Natural killer cell treated with Interleukin-12 subunit alpha and Interleukin-12 subunit beta and Interleukin-15 and Interleukin-18, amount 100 ng/mL, for 72 hours (primary cell): ENCODE measurements around the gene GALNS. TPM values are rescaled to one million over a fixed set of nuclear protein-coding genes. Genes with fewer than 3 reads are reported as not detected.

Experiments used
- ATAC-seq, 2 donors: fragments of 150-1000 bp; cut with Tn5 transposase in 1 of 2; sonication (Bioruptor Pico), chemical (Tn5 transposase) in 1 of 2; 2 replicates each; pipeline ENCODE4 v1.10.0; 2021
- DNase-seq: peaks from one replicate; pipeline ENCODE4 v3.0.0; 2022; ENCODE audit warnings: low spot score
- H3K27ac Mint-ChIP-seq, 2 donors: 1 replicate in 1 of 2; 2 replicates in 1 of 2; pipeline ENCODE4 v1.8.0; 2022; ENCODE audit warnings: mixed read lengths in 2 of 2, mild to moderate bottlenecking in 1 of 2, moderate library complexity in 1 of 2
- H3K27me3 Mint-ChIP-seq, 2 donors: 1 replicate in 1 of 2; 2 replicates in 1 of 2; pipeline ENCODE4 v1.8.0; 2022; ENCODE audit warnings: mixed read lengths in 2 of 2
- H3K36me3 Mint-ChIP-seq: one replicate; pipeline ENCODE4 v1.8.0; 2022; ENCODE audit warnings: mixed read lengths
- H3K4me1 Mint-ChIP-seq, 2 donors: 1 replicate in 1 of 2; 2 replicates in 1 of 2; pipeline ENCODE4 v1.8.0; 2022; ENCODE audit warnings: low read depth in 2 of 2, mixed read lengths in 2 of 2, mild to moderate bottlenecking in 1 of 2
- H3K4me3 Mint-ChIP-seq: one replicate; pipeline ENCODE4 v1.8.0; 2022; ENCODE audit warnings: mixed read lengths
- H3K9me3 Mint-ChIP-seq: 2 replicates; pipeline ENCODE4 v1.8.0; 2022; ENCODE audit warnings: mixed read lengths
- total RNA-seq, 2 donors: library from RNA; stranded (reverse); gene quantifications; one replicate each; pipeline ENCODE4 v1.2.3, GENCODE V29; 2022

GALNS gene
- total RNA-seq, 2 donors from 2014 or later: 27.3 to 46.3 TPM

- Mint-ChIP-seq H3K4me3 (no peak overlapping the region), H3K36me3 (no peaks in the 10 kb centered on the region), H3K27me3 (no peaks in the 10 kb centered on the region), H3K27ac (no peak overlapping the region), H3K9me3 (no peaks in the 10 kb centered on the region), H3K4me1 (peaks cover 0 to 5% of the 10 kb centered on the region in 2 donors)
- no peak for DNase-seq
- ATAC-seq: no peak
Measured at GRCh38 chr16:88883946-88884345, 27.2 kb upstream of the GALNS start.

- Mint-ChIP-seq H3K27ac (no peak overlapping the region), H3K9me3 (no peaks in the 10 kb centered on the region), H3K4me3 (no peak overlapping the region), H3K27me3 (no peaks in the 10 kb centered on the region), H3K4me1 (peaks cover 0 to 5% of the 10 kb centered on the region in 2 donors), H3K36me3 (no peaks in the 10 kb centered on the region)
- ATAC-seq (no peak), DNase-seq (no peak)
Measured at GRCh38 chr16:88883117-88883895, 26.6 kb upstream of the GALNS start.

GRCh38 chr16:88882358-88883030 lies 25.7 kb upstream of the GALNS start:
- ATAC-seq (no peak), DNase-seq (no peak)
- Mint-ChIP-seq H3K36me3 (no peaks in the 10 kb centered on the region), H3K27me3 (no peaks in the 10 kb centered on the region), H3K4me3 (no peak overlapping the region), H3K27ac (no peak overlapping the region), H3K9me3 (no peaks in the 10 kb centered on the region), H3K4me1 (peaks cover 0 to 5% of the 10 kb centered on the region in 2 donors)

DNA sequence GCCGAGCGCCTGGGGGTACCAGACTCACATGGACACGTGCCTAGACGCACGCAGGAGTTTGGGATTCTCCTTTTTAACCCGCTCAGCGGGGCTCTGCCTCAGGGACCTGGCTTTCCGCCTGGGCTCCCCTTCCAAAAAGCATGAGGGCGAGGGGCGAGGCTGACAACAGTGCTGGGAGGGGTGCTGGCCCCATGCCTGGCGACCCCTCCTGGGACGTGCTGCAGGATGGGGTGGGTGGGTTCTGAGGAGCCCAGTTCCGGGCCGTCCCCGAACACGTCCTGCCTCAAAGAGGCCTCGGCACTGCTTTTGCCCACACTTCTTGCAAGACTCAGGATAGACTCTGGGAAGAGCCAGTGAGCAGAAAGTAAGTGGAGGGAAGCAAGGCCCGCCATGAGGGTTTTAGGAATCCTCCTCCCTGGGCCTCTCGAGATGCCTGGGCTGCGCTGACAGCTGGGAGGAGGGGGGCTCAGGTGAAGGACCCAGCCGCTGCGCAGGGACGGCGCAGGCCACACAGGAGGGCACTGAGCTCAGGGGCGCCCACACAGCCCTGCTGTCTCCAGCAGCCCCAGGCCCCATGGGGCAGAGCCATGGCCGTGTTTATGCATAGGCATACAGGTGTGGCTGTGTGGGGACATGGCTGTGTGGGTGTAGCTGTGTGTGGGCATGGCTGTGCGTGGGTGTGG lies 25.1 kb upstream of the GALNS start:
- Mint-ChIP-seq H3K36me3 (no peaks in the 10 kb centered on the region), H3K4me1 (peaks cover 0 to 5% of the 10 kb centered on the region in 2 donors), H3K27me3 (no peaks in the 10 kb centered on the region), H3K4me3 (no peak overlapping the region), H3K27ac (no peak overlapping the region), H3K9me3 (no peaks in the 10 kb centered on the region)
- no peak for ATAC-seq
- DNase-seq: no peak

GRCh38 chr16:88881007-88881615 lies 24.4 kb upstream of the GALNS start:
- no peak for ATAC-seq
- no peak for DNase-seq
- Mint-ChIP-seq H3K4me3 (no peak overlapping the region), H3K9me3 (no peaks in the 10 kb centered on the region), H3K4me1 (peaks cover 0 to 5% of the 10 kb centered on the region in 2 donors), H3K27ac (no peak overlapping the region), H3K27me3 (no peaks in the 10 kb centered on the region), H3K36me3 (no peaks in the 10 kb centered on the region)

- H3K4me3 Mint-ChIP-seq: no peak overlapping the region
- H3K36me3 Mint-ChIP-seq: no peaks in the 10 kb centered on the region
- no peak overlapping the region for H3K27ac Mint-ChIP-seq
- H3K9me3 Mint-ChIP-seq: no peaks in the 10 kb centered on the region
- DNase-seq (no peak), ATAC-seq (no peak)
- peaks cover 0 to 5% of the 10 kb centered on the region in 2 donors for H3K4me1 Mint-ChIP-seq
- no peaks in the 10 kb centered on the region for H3K27me3 Mint-ChIP-seq
Measured at GRCh38 chr16:88880226-88881006, 23.7 kb upstream of the GALNS start.

- ATAC-seq: no peak
- Mint-ChIP-seq H3K36me3 (no peaks in the 10 kb centered on the region), H3K4me3 (no peak overlapping the region), H3K9me3 (no peaks in the 10 kb centered on the region), H3K27ac (no peak overlapping the region), H3K4me1 (peaks cover 0 to 5% of the 10 kb centered on the region in 2 donors), H3K27me3 (no peaks in the 10 kb centered on the region)
- no peak for DNase-seq
Measured at GRCh38 chr16:88879788-88880055, 23.0 kb upstream of the GALNS start.

DNA sequence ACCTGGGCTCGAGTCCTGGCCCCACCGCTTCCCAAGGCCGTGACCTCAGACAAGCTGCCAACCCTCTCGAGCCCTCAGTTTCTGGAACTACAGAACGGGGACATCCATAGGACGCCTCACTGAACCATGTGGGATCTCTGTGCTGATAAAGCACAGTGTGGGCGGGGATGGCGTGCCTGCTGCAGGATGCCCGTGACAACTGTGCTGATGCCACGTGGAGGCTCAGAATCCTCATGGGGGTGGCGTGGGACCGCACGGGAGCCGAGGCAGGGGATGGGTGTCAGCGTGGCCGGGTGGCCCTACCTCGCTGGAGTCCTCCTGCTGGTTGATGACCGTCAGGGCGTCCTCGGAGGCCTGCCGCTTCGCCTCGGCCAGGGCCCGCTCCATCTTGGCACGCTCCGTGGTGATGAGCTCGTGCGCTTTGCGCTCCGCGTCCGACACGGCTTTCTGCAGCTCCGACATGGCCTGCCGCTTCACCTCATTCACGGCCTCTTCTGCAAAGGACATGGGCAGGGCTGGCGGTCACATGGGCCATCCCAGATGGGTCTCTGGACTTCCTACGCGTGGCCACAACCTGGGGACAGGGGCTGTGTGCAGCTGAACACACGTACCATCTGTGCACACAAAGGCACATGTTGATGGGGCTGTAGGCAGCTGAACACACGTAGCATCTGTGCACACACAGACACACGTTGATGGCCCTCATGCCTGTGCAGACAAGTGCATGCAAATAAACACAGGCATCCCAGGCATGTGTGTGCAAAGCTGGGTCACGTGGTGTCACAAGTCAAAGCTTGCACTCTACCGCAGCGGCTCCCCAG lies 22.4 kb upstream of the GALNS start:
- no peak for DNase-seq
- H3K4me3 Mint-ChIP-seq: no peak overlapping the region
- peaks cover 0 to 5% of the 10 kb centered on the region in 2 donors for H3K4me1 Mint-ChIP-seq
- no peak overlapping the region for H3K27ac Mint-ChIP-seq
- no peaks in the 10 kb centered on the region for H3K27me3 Mint-ChIP-seq
- H3K9me3 Mint-ChIP-seq: no peaks in the 10 kb centered on the region
- H3K36me3 Mint-ChIP-seq: no peaks in the 10 kb centered on the region
- ATAC-seq: no peak

DNA sequence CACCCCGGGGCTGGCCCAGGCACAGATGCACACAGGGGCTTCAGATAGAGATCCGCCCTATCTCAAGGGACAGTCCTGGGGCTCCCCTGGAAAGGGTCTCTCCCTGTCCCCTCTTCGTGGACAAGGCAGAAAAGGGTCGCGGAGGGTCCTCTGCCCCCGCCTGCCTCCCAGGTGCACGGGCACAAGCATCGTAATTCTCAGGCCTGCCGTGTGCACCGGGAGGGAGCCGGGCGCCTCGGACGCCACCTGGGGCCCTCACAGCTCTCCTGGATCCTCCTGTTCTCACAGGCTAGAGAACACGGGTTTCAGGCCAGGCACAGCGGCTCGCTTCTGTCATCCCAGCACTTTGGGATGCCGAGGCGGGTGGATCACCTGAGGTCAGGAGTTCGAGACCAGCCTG lies 21.6 kb upstream of the GALNS start:
- ATAC-seq: no peak
- Mint-ChIP-seq H3K4me3 (no peak overlapping the region), H3K27ac (no peak overlapping the region), H3K9me3 (no peaks in the 10 kb centered on the region), H3K4me1 (peaks cover 0 to 5% of the 10 kb centered on the region in 2 donors), H3K27me3 (no peaks in the 10 kb centered on the region), H3K36me3 (no peaks in the 10 kb centered on the region)
- no peak for DNase-seq

DNA sequence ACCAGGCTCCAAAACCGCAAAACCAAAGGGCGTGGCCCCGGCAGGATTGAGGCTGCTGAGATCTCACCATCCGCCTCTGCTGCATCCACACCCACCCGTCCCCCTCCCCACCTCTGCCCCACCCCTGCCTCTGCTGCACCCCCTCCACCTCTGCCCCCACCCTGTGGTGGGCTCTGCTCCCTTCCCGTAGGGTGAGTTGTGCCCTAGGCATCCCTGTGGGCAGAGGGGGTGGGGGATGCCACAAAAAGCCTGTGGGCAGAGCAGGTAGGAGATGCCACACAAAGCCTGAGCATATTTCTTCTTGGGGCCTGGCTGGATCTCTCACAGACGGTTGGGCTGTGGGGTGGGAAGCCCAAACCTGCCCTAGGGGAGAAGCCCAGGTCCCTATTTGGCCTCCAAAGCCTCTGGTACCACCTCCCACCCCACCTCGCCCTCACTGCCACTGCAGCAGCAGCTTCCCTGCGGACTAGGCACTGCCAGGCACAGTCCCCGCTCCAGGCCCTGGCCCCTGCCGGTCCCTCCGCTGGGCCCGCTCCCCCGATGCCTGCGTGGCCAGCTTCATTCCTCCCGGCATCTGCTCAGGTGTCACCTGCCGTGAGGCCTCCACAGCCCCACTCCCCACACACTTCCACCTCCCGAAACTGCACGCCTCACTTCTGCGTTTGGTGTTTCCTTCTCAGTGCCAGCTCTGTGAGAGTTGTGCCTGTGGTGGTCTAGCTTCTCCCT lies 21.0 kb upstream of the GALNS start:
- no peaks in the 10 kb centered on the region for H3K36me3 Mint-ChIP-seq
- no peaks in the 10 kb centered on the region for H3K27me3 Mint-ChIP-seq
- no peak overlapping the region for H3K4me3 Mint-ChIP-seq
- H3K4me1 Mint-ChIP-seq: peaks cover 0 to 5% of the 10 kb centered on the region in 2 donors
- no peak overlapping the region for H3K27ac Mint-ChIP-seq
- no peak for ATAC-seq
- no peak for DNase-seq
- H3K9me3 Mint-ChIP-seq: no peaks in the 10 kb centered on the region

DNA sequence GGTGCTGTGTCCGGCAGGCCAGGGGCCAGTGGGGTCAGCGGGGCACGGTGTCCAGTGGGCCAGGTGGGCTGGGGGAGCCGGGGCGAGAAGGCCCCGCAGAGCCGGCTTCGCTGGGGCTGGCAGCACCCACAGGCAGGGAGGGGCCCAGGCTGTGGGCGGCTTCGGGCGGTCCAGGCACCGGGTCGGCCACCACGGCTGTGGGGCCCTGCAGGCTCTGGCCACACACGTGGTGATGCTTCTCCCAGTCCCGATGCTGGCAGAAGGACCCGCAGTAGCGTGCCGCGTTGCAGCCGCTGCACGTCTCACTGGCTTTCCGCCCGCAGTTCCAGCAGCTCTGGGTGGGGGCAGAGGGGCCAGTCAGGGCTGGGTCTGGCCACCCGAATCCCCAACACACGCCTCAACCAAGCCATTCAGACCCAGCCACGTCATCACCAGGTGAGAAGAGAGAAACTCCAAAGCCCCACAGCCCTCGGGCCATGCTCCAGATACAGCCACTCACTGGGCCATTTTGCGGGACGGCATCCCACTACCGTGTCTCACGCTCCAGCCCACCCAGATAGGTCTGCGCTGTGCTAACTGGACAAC lies 20.3 kb upstream of the GALNS start:
- H3K9me3 Mint-ChIP-seq: no peaks in the 10 kb centered on the region
- H3K27me3 Mint-ChIP-seq: peaks cover 0 to 2% of the 10 kb centered on the region in 2 donors
- no peak overlapping the region for H3K4me3 Mint-ChIP-seq
- no peak overlapping the region for H3K27ac Mint-ChIP-seq
- DNase-seq: no peak
- ATAC-seq: no peak
- H3K36me3 Mint-ChIP-seq: no peaks in the 10 kb centered on the region
- H3K4me1 Mint-ChIP-seq: no peaks in the 10 kb centered on the region

GRCh38 chr16:88875703-88876234 lies 19.0 kb upstream of the GALNS start:
- Mint-ChIP-seq H3K9me3 (no peaks in the 10 kb centered on the region), H3K4me1 (peaks cover 0 to 4% of the 10 kb centered on the region in 2 donors), H3K27me3 (peaks cover 0 to 5% of the 10 kb centered on the region in 2 donors), H3K4me3 (no peak overlapping the region), H3K36me3 (no peaks in the 10 kb centered on the region), H3K27ac (no peak overlapping the region)
- DNase-seq (no peak), ATAC-seq (no peak)
